SU-DHL-6 (cell line): ENCODE results near the gene PRKCA.

Experiments used
- H2AFZ ChIP-seq: fragments of 200-600 bp; sonication (generic); 2 replicates; pipeline ENCODE4 v1.6.1; 2014; ENCODE audit warnings: low read depth, mild to moderate bottlenecking, moderate library complexity, mixed read lengths, antibody characterized with exemption, low read length; ENCODE audit not compliant: severe bottlenecking
- H3F3A ChIP-seq: fragments of 200-600 bp; shearing (Covaris generic); 2 replicates; pipeline ENCODE4 v1.6.0; 2016; ENCODE audit warnings: antibody characterized with exemption, mild to moderate bottlenecking; ENCODE audit not compliant: insufficient read depth
- H3K27ac ChIP-seq: fragments of 200-600 bp; sonication (generic); 2 replicates; pipeline ENCODE4 v1.5.1; 2016; ENCODE audit warnings: low read depth, mild to moderate bottlenecking, low read length, moderate library complexity, mixed read lengths
- H3K27me3 ChIP-seq: fragments of 200-600 bp; sonication (generic), shearing (Covaris generic); 2 replicates; pipeline ENCODE4 v1.6.0; 2014; ENCODE audit warnings: mild to moderate bottlenecking, low read length
- H3K36me3 ChIP-seq: fragments of 200-600 bp; sonication (generic); 2 replicates; pipeline ENCODE4 v1.6.1; 2014; ENCODE audit warnings: mild to moderate bottlenecking, low read length, mixed read lengths
- H3K4me2 ChIP-seq: fragments of 300-600, 200-600 bp; shearing (Covaris generic), sonication (generic); 2 replicates; pipeline ENCODE4 v1.6.0; 2014; ENCODE audit warnings: low read length, low read depth, mild to moderate bottlenecking; ENCODE audit not compliant: poor library complexity, severe bottlenecking
- H3K4me3 ChIP-seq: fragments of 200-600 bp; sonication (generic); 2 replicates; pipeline ENCODE4 v1.5.1; 2014; ENCODE audit warnings: antibody characterized with exemption, low read length, mild to moderate bottlenecking, mixed read lengths; ENCODE audit not compliant: insufficient read depth, poor library complexity, severe bottlenecking
- H3K79me2 ChIP-seq: fragments of 200-600 bp; sonication (generic); 2 replicates; pipeline ENCODE4 v1.6.1; 2014; ENCODE audit warnings: mild to moderate bottlenecking, low read length, moderate library complexity; ENCODE audit not compliant: insufficient read depth
- H3K9ac ChIP-seq: fragments of 200-600 bp; sonication (generic); 2 replicates; pipeline ENCODE4 v1.7.0; 2014; ENCODE audit warnings: mild to moderate bottlenecking, low read length
- H3K9me2 ChIP-seq: fragments of 200-600 bp; sonication (generic); replicated peaks from 2 replicates; pipeline ENCODE4 v1.6.1; 2014; ENCODE audit warnings: low read length; ENCODE audit not compliant: insufficient read depth
- H3K9me3 ChIP-seq: fragments of 200-600 bp; sonication (generic); 2 replicates; pipeline ENCODE4 v1.6.1; 2014; ENCODE audit warnings: low read length, mixed read lengths; ENCODE audit not compliant: insufficient read depth
- H4K20me1 ChIP-seq: fragments of 200-600 bp; sonication (generic); 2 replicates; pipeline ENCODE4 v1.6.1; 2014; ENCODE audit warnings: low read depth, mild to moderate bottlenecking, antibody characterized with exemption, low read length, moderate library complexity, mixed read lengths
- EZH2phosphoT487 ChIP-seq: fragments of 200-600 bp; sonication (generic), shearing (Covaris generic); conservative IDR thresholded peaks from 2 replicates; pipeline ENCODE4 v1.6.1; 2018; ENCODE audit warnings: mild to moderate bottlenecking, antibody characterized with exemption, low read length, moderate library complexity, mixed read lengths
- TF ChIP-seq, protein P1 (sequence below): fragments of 200-600 bp; sonication (generic); IDR thresholded peaks from one replicate; pipeline ENCODE4 v1.5.1; 2017; ENCODE audit warnings: antibody characterized with exemption, mild to moderate bottlenecking, low read length, moderate library complexity; ENCODE audit not compliant: insufficient read depth, poor library complexity, severe bottlenecking

The PRKCA gene

DNA sequence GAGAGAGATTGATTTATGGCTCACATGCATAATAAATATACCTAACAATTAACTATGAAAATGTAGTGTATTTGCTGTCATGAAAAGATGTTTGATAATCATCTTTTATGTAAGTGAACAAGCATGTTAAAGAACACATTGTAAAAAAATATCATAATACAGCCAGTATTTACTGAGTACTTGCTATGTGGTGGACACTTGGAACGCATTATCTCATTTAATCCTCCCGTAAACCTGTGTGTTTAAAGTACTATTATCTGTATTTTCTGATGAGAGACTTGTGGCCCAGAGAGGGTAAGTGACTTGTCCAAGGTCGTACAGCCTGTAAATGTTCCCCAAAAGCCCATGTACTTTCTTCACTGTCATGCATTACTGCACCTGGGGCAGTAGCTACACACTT, 70.7 kb downstream of the PRKCA start:
- no peak for TF ChIP-seq EZH2phosphoT487
- TF ChIP-seq, protein P1, sequence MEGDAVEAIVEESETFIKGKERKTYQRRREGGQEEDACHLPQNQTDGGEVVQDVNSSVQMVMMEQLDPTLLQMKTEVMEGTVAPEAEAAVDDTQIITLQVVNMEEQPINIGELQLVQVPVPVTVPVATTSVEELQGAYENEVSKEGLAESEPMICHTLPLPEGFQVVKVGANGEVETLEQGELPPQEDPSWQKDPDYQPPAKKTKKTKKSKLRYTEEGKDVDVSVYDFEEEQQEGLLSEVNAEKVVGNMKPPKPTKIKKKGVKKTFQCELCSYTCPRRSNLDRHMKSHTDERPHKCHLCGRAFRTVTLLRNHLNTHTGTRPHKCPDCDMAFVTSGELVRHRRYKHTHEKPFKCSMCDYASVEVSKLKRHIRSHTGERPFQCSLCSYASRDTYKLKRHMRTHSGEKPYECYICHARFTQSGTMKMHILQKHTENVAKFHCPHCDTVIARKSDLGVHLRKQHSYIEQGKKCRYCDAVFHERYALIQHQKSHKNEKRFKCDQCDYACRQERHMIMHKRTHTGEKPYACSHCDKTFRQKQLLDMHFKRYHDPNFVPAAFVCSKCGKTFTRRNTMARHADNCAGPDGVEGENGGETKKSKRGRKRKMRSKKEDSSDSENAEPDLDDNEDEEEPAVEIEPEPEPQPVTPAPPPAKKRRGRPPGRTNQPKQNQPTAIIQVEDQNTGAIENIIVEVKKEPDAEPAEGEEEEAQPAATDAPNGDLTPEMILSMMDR: no peak
- no peak overlapping the region for H3K27ac ChIP-seq

DNA sequence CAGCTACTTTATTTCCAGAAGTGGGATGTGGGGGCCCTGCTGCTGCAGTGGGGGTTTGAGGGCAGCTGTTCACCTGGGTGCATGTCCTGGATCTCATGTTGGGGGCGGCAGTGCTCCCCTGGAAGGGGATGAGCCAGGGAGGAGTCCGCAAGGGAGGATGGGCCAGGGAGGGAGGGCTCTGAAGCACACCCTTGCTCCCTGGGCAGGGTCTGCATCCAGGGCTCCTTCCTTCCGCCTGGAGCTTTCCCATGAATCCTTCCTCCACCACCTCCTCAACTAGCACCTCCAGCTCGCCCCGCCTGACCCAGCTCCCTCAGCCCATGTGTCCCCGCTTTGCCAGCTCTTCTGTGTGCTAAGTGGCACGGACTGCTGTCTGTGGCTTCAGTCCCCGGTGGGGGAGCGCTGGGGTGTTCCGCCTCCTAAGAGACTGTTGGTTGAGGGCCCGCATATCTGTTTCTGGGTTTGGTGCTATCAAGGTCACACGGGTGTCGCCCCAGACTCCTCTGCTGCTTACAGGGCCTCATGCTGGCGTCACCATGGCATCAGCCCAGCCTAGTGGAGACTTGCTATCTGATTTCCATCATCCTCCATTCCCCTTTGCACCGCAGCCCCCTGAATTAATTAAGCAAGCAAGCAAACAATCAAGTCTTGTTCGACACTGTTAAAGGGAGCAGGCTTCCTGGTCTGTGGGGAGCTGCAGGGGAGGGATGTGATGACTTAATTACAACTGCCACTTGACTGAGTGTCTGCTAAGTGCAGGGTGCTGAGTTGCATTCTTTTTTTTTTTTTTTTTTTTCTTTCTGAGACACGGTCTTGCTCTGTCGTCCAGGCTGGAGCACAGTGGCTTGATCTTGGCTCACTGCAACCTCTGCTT, 71.8 kb downstream of the PRKCA start:
- H3K27ac ChIP-seq: no peak overlapping the region
- no peaks in the 10 kb centered on the region; the same call in 1 of the 2 replicates for H3F3A ChIP-seq
- H3K27me3 ChIP-seq: no peaks in the 10 kb centered on the region
- H2AFZ ChIP-seq: no peak overlapping the region
- peaks cover 96% of the 10 kb centered on the region for H3K79me2 ChIP-seq
- H3K36me3 ChIP-seq: no peaks in the 10 kb centered on the region
- H3K9ac ChIP-seq: no peak overlapping the region
- TF ChIP-seq, protein P1: no peak
- TF ChIP-seq EZH2phosphoT487: no peak
- H3K4me2 ChIP-seq: no peak overlapping the region
- no peaks in the 10 kb centered on the region for H3K9me3 ChIP-seq
- H4K20me1 ChIP-seq: no peaks in the 10 kb centered on the region; the same call in 1 of the 2 replicates
- H3K9me2 ChIP-seq: no peaks in the 10 kb centered on the region
- no peak overlapping the region for H3K4me3 ChIP-seq

More for the DNA sequence above, 70.7 kb downstream of the PRKCA start:
- Histone ChIP-seq H3K4me3 (no peak overlapping the region), H3K9ac (no peak overlapping the region), H3K36me3 (no peaks in the 10 kb centered on the region), H3K27me3 (no peaks in the 10 kb centered on the region), H3K4me2 (no peak overlapping the region), H3K9me3 (no peaks in the 10 kb centered on the region), H3K79me2 (peaks cover 93% of the 10 kb centered on the region), H3K9me2 (no peaks in the 10 kb centered on the region), H4K20me1 (no peaks in the 10 kb centered on the region), H3F3A (no peaks in the 10 kb centered on the region), H2AFZ (no peak overlapping the region)

DNA sequence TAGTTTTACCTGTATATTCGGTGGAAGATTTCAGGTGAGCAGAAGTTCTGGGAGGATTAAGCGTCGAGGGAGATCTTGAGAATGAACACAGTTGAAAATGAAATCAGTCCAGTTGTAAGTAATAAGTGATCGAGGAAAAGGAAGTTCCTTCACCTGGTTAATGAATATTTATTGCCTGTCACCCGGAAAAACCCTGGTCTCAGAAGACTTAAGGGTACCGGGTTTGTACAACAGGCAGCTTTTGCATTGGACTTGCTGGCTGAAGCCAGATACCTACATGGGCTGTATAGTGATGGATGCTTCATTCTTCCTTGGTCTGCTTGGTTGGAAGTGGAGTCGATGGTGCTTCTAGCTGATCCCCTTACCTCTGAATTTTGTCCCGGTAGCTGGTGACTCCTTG, 72.7 kb downstream of the PRKCA start:
- H3K4me3 ChIP-seq: no peak overlapping the region

More for the DNA sequence above, 72.7 kb downstream of the PRKCA start:
- H3K27ac ChIP-seq: no peak overlapping the region
- H3K79me2 ChIP-seq: peaks cover 96% of the 10 kb centered on the region
- no peaks in the 10 kb centered on the region; the same call in none of the 2 replicates for H3F3A ChIP-seq
- no peak overlapping the region for H3K4me2 ChIP-seq
- H3K9me2 ChIP-seq: no peaks in the 10 kb centered on the region
- no peaks in the 10 kb centered on the region for H3K9me3 ChIP-seq
- H3K9ac ChIP-seq: no peak overlapping the region
- peaks cover 8% of the 10 kb centered on the region; the same call in 1 of the 2 replicates for H4K20me1 ChIP-seq
- H3K36me3 ChIP-seq: no peaks in the 10 kb centered on the region
- no peak for TF ChIP-seq EZH2phosphoT487
- TF ChIP-seq, protein P1: no peak
- no peak overlapping the region for H2AFZ ChIP-seq
- H3K27me3 ChIP-seq: no peaks in the 10 kb centered on the region
